ENCODE measurements around the gene KDR. TPM values are rescaled to one million over a fixed set of nuclear protein-coding genes. Genes with fewer than 3 reads are reported as not detected.

KDR gene
- polyA plus RNA-seq, 1 donor from 2014 or later, result not detected

GRCh38 chr4:55107054-55107453 lies 18.3 kb downstream of the KDR start:
- Histone ChIP-seq H3K27ac (ENCODE audit: low read length) (no peak overlapping the region), H3K4me2 (ENCODE audit: low read length) (no peak overlapping the region), H3K79me2 (replicated peaks; ENCODE audit: insufficient read depth, low read length) (no peaks in the 10 kb centered on the region), H3K9ac (ENCODE audit: low read length) (no peak overlapping the region), H3K9me3 (ENCODE audit: low read length) (no peaks in the 10 kb centered on the region), H4K20me1 (ENCODE audit: insufficient read depth) (no peaks in the 10 kb centered on the region), H3K36me3 (ENCODE audit: insufficient read depth, low read length) (no peaks in the 10 kb centered on the region), H3K9me2 (ENCODE audit: insufficient read depth, low read length) (no peaks in the 10 kb centered on the region), H3F3A (ENCODE audit: insufficient read depth, low read length, poor library complexity, severe bottlenecking) (no peaks in the 10 kb centered on the region), H2AFZ (ENCODE audit: low read depth, low read length) (no peak overlapping the region), H3K4me3 (ENCODE audit: low read length) (no peak overlapping the region), H3K27me3 (ENCODE audit: insufficient read depth, low read depth, low read length) (no peaks in the 10 kb centered on the region)
- TF ChIP-seq MXI1 (conservative IDR thresholded peaks at IDR 0.05; ENCODE audit: poor library complexity, severe bottlenecking) (no peak), EP300 (conservative IDR thresholded peaks at IDR 0.05; ENCODE audit: poor library complexity, severe bottlenecking) (no peak), RAD21 (conservative IDR thresholded peaks at IDR 0.05) (no peak), SMC3 (conservative IDR thresholded peaks at IDR 0.05; ENCODE audit: poor library complexity) (no peak), TAF1 (IDR thresholded peaks at IDR 0.05; ENCODE audit: low read depth) (no peak), EZH2 (IDR thresholded peaks at IDR 0.05; ENCODE audit: borderline replicate concordance, insufficient read depth, low read length, poor library complexity, severe bottlenecking) (no peak), POLR2AphosphoS5 (IDR thresholded peaks at IDR 0.05) (no peak), REST (IDR thresholded peaks at IDR 0.05; ENCODE audit: borderline replicate concordance) (no peak)
- TF ChIP-seq, protein P1, sequence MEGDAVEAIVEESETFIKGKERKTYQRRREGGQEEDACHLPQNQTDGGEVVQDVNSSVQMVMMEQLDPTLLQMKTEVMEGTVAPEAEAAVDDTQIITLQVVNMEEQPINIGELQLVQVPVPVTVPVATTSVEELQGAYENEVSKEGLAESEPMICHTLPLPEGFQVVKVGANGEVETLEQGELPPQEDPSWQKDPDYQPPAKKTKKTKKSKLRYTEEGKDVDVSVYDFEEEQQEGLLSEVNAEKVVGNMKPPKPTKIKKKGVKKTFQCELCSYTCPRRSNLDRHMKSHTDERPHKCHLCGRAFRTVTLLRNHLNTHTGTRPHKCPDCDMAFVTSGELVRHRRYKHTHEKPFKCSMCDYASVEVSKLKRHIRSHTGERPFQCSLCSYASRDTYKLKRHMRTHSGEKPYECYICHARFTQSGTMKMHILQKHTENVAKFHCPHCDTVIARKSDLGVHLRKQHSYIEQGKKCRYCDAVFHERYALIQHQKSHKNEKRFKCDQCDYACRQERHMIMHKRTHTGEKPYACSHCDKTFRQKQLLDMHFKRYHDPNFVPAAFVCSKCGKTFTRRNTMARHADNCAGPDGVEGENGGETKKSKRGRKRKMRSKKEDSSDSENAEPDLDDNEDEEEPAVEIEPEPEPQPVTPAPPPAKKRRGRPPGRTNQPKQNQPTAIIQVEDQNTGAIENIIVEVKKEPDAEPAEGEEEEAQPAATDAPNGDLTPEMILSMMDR (IDR thresholded peaks at IDR 0.05; ENCODE audit: poor library complexity, severe bottlenecking), result no peak

GRCh38 chr4:55103224-55103623 lies 22.2 kb downstream of the KDR start:
- Histone ChIP-seq H2AFZ (ENCODE audit: low read depth, low read length) (no peak overlapping the region), H3K9ac (ENCODE audit: low read length) (no peak overlapping the region), H3K79me2 (replicated peaks; ENCODE audit: insufficient read depth, low read length) (no peaks in the 10 kb centered on the region), H3K9me3 (ENCODE audit: low read length) (no peaks in the 10 kb centered on the region), H3K27me3 (ENCODE audit: insufficient read depth, low read depth, low read length) (no peaks in the 10 kb centered on the region), H3K27ac (ENCODE audit: low read length) (no peak overlapping the region), H3F3A (ENCODE audit: insufficient read depth, low read length, poor library complexity, severe bottlenecking) (no peaks in the 10 kb centered on the region), H3K9me2 (ENCODE audit: insufficient read depth, low read length) (no peaks in the 10 kb centered on the region), H3K4me2 (ENCODE audit: low read length) (no peak overlapping the region), H3K4me3 (ENCODE audit: low read length) (no peak overlapping the region), H4K20me1 (ENCODE audit: insufficient read depth) (no peaks in the 10 kb centered on the region), H3K36me3 (ENCODE audit: insufficient read depth, low read length) (no peaks in the 10 kb centered on the region)
- no peak for TF ChIP-seq MXI1 (conservative IDR thresholded peaks at IDR 0.05; ENCODE audit: poor library complexity, severe bottlenecking)
- TF ChIP-seq REST (IDR thresholded peaks at IDR 0.05; ENCODE audit: borderline replicate concordance), result no peak
- TF ChIP-seq TAF1 (IDR thresholded peaks at IDR 0.05; ENCODE audit: low read depth), result no peak
- no peak for TF ChIP-seq SMC3 (conservative IDR thresholded peaks at IDR 0.05; ENCODE audit: poor library complexity)
- TF ChIP-seq, protein P1 (IDR thresholded peaks at IDR 0.05; ENCODE audit: poor library complexity, severe bottlenecking), result no peak
- TF ChIP-seq EZH2 (IDR thresholded peaks at IDR 0.05; ENCODE audit: borderline replicate concordance, insufficient read depth, low read length, poor library complexity, severe bottlenecking), result no peak
- TF ChIP-seq EP300 (conservative IDR thresholded peaks at IDR 0.05; ENCODE audit: poor library complexity, severe bottlenecking), result no peak
- no peak for TF ChIP-seq RAD21 (conservative IDR thresholded peaks at IDR 0.05)
- no peak for TF ChIP-seq POLR2AphosphoS5 (IDR thresholded peaks at IDR 0.05)

Data from neural cell (in vitro differentiated cells).